ENCODE data around the gene LIPC.

Gene LIPC

DNA sequence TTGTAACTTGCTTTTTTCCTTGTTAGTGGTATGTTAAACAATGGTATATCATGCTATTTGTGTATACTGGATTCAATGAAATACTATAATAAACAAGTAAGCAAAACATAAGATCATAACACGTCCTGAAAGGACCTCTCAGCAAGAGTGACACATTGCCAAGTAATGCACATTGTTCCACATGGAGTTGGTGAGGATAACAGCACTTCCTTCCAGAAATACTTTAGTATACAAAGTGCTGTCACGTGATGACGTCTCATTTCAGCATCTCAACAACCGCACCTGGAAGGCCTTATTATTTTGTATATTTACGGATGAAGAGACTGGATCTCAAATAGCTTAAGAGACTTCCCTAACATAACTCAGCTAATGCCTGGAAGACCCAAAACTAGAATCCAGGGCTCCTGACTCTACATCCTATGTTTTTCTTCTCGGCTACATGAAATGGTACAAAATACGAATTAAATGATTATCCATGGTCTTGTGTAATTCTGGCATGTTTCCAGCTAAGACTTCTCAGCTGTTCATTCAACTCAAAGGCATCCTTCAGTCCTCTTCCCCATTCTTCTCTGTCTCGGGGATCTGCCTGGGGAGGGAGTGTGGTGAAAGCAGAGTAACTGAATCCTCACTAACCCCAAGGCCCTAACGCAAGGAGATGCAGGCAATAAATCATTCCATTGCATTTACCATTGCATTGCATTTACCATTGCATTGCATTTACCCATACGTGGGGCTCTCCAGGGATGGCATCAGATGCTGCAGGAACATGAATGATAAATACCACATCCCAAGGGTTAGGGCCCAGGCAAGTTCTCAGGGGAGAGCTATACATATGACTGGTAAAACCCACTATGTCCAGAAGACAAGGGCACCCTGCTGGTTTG is 79.2 kb downstream of the LIPC start:
- no peak for ATAC-seq
- TF ChIP-seq, protein P1, sequence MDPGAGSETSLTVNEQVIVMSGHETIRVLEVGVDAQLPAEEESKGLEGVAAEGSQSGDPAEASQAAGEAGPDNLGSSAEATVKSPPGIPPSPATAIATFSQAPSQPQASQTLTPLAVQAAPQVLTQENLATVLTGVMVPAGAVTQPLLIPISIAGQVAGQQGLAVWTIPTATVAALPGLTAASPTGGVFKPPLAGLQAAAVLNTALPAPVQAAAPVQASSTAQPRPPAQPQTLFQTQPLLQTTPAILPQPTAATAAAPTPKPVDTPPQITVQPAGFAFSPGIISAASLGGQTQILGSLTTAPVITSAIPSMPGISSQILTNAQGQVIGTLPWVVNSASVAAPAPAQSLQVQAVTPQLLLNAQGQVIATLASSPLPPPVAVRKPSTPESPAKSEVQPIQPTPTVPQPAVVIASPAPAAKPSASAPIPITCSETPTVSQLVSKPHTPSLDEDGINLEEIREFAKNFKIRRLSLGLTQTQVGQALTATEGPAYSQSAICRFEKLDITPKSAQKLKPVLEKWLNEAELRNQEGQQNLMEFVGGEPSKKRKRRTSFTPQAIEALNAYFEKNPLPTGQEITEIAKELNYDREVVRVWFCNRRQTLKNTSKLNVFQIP (CRISPR knock-in tag; IDR thresholded peaks at IDR 0.05; ENCODE audit: borderline replicate concordance, low read depth): no peak

DNA sequence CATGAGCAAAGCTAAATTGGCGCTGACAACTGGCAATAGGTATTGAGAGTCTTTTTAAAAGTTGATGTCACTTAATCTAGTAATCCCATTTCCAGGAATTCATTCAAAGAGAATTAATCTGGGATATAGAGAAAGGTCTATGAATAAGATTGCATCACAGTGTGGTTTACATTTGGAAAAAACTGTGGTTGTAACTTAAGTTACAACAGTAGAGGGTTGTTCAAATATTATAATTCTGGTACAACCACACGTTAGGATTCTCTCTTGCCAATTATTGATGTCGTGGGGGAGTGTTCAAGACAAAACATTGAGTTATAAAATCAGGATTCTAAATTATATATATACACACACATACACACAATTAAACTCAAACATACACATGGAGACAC is 79.8 kb downstream of the LIPC start:
- no peak for TF ChIP-seq ZFP3 (CRISPR knock-in tag; IDR thresholded peaks at IDR 0.05)
- TF ChIP-seq ZFP30 (CRISPR knock-in tag; IDR thresholded peaks at IDR 0.05): no peak
- TF ChIP-seq ZC3H10 (CRISPR knock-in tag; IDR thresholded peaks at IDR 0.05): no peak
- TF ChIP-seq GLIS3 (CRISPR knock-in tag; IDR thresholded peaks at IDR 0.05): no peak
- TF ChIP-seq ZNF8 (CRISPR knock-in tag; IDR thresholded peaks at IDR 0.05): no peak
- ATAC-seq: no peak

DNA sequence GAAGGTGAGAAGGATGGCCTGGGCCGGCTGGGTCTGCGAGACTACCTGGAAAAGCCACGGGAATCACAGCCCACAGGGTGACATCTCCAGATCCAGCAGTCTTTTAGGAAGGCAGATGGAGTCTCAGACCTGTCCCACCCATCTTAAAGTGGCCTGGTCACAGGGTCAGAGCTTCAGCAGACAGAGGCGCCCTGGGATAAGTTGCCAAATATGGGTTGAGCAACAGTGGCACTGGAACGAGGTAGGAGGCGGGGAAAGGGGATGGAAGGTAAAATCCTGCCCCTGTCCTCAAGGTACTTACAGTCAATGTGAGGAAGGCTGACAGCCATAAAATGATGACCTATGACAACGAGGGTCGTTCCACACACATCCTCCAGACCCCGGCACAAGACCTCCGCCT is 80.7 kb downstream of the LIPC start:
- TF ChIP-seq, protein P1 (CRISPR knock-in tag; IDR thresholded peaks at IDR 0.05; ENCODE audit: borderline replicate concordance, low read depth): no peak
- TF ChIP-seq ZC3H10 (CRISPR knock-in tag; IDR thresholded peaks at IDR 0.05): no peak
- TF ChIP-seq OSR1 (CRISPR knock-in tag; IDR thresholded peaks at IDR 0.05): no peak
- no peak for TF ChIP-seq PPARA (CRISPR knock-in tag; IDR thresholded peaks at IDR 0.05; ENCODE audit: borderline replicate concordance)
- no peak for TF ChIP-seq ZNF565 (CRISPR knock-in tag; conservative IDR thresholded peaks at IDR 0.05; ENCODE audit: low read depth)
- no peak for TF ChIP-seq CSDC2 (CRISPR knock-in tag; IDR thresholded peaks at IDR 0.05)
- TF ChIP-seq RARB (CRISPR knock-in tag; IDR thresholded peaks at IDR 0.05): no peak
- TF ChIP-seq ZFP3 (CRISPR knock-in tag; IDR thresholded peaks at IDR 0.05): no peak
- TF ChIP-seq ESRRG (CRISPR knock-in tag; IDR thresholded peaks at IDR 0.05): no peak
- no peak for TF ChIP-seq TOX (CRISPR knock-in tag; IDR thresholded peaks at IDR 0.05; ENCODE audit: borderline replicate concordance)
- TF ChIP-seq, protein P2, sequence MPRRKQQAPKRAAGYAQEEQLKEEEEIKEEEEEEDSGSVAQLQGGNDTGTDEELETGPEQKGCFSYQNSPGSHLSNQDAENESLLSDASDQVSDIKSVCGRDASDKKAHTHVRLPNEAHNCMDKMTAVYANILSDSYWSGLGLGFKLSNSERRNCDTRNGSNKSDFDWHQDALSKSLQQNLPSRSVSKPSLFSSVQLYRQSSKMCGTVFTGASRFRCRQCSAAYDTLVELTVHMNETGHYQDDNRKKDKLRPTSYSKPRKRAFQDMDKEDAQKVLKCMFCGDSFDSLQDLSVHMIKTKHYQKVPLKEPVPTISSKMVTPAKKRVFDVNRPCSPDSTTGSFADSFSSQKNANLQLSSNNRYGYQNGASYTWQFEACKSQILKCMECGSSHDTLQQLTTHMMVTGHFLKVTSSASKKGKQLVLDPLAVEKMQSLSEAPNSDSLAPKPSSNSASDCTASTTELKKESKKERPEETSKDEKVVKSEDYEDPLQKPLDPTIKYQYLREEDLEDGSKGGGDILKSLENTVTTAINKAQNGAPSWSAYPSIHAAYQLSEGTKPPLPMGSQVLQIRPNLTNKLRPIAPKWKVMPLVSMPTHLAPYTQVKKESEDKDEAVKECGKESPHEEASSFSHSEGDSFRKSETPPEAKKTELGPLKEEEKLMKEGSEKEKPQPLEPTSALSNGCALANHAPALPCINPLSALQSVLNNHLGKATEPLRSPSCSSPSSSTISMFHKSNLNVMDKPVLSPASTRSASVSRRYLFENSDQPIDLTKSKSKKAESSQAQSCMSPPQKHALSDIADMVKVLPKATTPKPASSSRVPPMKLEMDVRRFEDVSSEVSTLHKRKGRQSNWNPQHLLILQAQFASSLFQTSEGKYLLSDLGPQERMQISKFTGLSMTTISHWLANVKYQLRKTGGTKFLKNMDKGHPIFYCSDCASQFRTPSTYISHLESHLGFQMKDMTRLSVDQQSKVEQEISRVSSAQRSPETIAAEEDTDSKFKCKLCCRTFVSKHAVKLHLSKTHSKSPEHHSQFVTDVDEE (CRISPR knock-in tag; IDR thresholded peaks at IDR 0.05): no peak
- no peak for TF ChIP-seq ISL1 (CRISPR knock-in tag; IDR thresholded peaks at IDR 0.05)
- no peak for TF ChIP-seq TCF4 (CRISPR knock-in tag; IDR thresholded peaks at IDR 0.05; ENCODE audit: borderline replicate concordance)
- ATAC-seq: no peak

DNA sequence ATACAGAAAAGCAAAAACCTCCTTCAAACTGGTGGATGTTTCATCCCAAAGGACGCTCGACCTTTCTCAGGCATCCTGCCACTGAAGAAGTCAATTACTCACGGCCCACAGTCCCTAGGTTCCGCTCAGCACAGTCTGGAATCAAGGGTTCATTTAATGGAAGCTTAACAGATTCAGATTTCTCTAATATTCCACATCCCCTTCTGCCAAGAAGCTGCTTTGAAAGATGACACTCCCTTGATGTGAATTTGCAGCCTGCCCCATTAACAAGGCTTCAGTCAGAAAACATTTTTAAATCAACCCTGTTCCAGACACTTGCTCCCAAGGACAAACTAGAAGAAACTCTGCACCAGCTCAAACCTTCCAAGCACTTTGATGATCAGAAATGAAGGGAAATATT is 81.2 kb downstream of the LIPC start:
- ATAC-seq: no peak
- TF ChIP-seq ZFP30 (CRISPR knock-in tag; IDR thresholded peaks at IDR 0.05) (no peak), TCF4 (CRISPR knock-in tag; IDR thresholded peaks at IDR 0.05; ENCODE audit: borderline replicate concordance) (no peak), CSDC2 (CRISPR knock-in tag; IDR thresholded peaks at IDR 0.05) (no peak)

DNA sequence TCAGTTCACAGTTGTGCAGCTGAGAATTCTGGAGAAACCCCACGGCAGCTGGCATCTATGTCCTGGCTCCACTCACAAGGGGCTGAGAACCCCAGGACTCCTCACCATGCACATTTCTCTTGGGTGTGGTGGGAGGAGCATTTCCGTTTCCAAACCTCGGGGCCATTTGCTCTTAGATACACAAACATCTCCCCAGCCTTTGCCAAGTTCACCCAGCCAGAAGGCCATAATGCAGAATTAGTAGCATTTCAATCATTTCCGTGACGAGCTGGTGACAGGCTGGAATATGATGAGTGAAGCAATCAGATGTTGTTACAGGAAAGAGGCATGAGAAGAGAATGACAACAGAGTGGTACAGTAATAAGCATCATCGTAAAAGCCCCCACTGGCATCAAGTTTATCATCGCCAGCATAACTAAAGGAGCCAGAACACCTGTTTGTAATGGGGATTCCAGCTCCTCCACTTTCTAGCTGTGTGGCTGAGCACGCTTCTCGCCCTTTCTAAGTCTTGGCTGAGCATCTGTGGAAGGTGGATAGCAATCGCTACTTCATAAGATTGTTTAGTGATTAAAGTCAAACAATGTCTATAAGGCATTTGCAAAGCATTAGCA is 82.0 kb downstream of the LIPC start:
- ATAC-seq: no peak
- TF ChIP-seq ARNTL (CRISPR knock-in tag; IDR thresholded peaks at IDR 0.05; ENCODE audit: borderline replicate concordance, low read depth): no peak
- no peak for TF ChIP-seq ZNF8 (CRISPR knock-in tag; IDR thresholded peaks at IDR 0.05)
- TF ChIP-seq CSDC2 (CRISPR knock-in tag; IDR thresholded peaks at IDR 0.05): no peak
- no peak for TF ChIP-seq ZNF565 (CRISPR knock-in tag; conservative IDR thresholded peaks at IDR 0.05; ENCODE audit: low read depth)
- no peak for TF ChIP-seq ZFP30 (CRISPR knock-in tag; IDR thresholded peaks at IDR 0.05)
- no peak for TF ChIP-seq SNAI2 (CRISPR knock-in tag; IDR thresholded peaks at IDR 0.05)
- no peak for TF ChIP-seq ZNF70 (CRISPR knock-in tag; IDR thresholded peaks at IDR 0.05)
- TF ChIP-seq ZFP3 (CRISPR knock-in tag; IDR thresholded peaks at IDR 0.05): no peak
- TF ChIP-seq PPARA (CRISPR knock-in tag; IDR thresholded peaks at IDR 0.05; ENCODE audit: borderline replicate concordance): no peak
- no peak for TF ChIP-seq TCF4 (CRISPR knock-in tag; IDR thresholded peaks at IDR 0.05; ENCODE audit: borderline replicate concordance)
- TF ChIP-seq, protein P1 (CRISPR knock-in tag; IDR thresholded peaks at IDR 0.05; ENCODE audit: borderline replicate concordance, low read depth): no peak
- no peak for TF ChIP-seq RARB (CRISPR knock-in tag; IDR thresholded peaks at IDR 0.05)

All from SK-N-SH treated with all-trans-retinoic acid at 6 μM for 48 hours (cell line).